ENCODE data around the gene GRAMD4. TPM values are rescaled to one million over a fixed set of nuclear protein-coding genes. Genes with fewer than 3 reads are reported as not detected.
"Not testable (repeated sequence)": the region's sequence is repeated elsewhere in the genome, so short reads cannot be mapped to it uniquely, and the experiment has no call there.

GRAMD4 gene
- total RNA-seq, 2 donors from 2014 or later, result 118 to 141 TPM

GRCh38 chr22:46617986-46618647, 2.1 kb upstream of the GRAMD4 start:
- Histone ChIP-seq H3K27ac (no peak overlapping the region), H3K9me3 (no peaks in the 10 kb centered on the region), H3K27me3 (no peaks in the 10 kb centered on the region), H3K4me1 (peaks cover 6% of the 10 kb centered on the region), H3K4me3 (no peak overlapping the region), H3K36me3 (no peaks in the 10 kb centered on the region), H3K9ac (ENCODE audit: low read depth in 2 of 2, low read length in 2 of 2) (no peak overlapping the region)
- DNase-seq, result no peak
- TF ChIP-seq, protein P1, sequence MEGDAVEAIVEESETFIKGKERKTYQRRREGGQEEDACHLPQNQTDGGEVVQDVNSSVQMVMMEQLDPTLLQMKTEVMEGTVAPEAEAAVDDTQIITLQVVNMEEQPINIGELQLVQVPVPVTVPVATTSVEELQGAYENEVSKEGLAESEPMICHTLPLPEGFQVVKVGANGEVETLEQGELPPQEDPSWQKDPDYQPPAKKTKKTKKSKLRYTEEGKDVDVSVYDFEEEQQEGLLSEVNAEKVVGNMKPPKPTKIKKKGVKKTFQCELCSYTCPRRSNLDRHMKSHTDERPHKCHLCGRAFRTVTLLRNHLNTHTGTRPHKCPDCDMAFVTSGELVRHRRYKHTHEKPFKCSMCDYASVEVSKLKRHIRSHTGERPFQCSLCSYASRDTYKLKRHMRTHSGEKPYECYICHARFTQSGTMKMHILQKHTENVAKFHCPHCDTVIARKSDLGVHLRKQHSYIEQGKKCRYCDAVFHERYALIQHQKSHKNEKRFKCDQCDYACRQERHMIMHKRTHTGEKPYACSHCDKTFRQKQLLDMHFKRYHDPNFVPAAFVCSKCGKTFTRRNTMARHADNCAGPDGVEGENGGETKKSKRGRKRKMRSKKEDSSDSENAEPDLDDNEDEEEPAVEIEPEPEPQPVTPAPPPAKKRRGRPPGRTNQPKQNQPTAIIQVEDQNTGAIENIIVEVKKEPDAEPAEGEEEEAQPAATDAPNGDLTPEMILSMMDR (IDR thresholded peaks at IDR 0.05), result no peak
- intact Hi-C loops (cut with DNase I), result loop anchor here (10.0 kb wide), 1 partner anchor 53 kb away; no protein-coding TSS in a partner anchor

DNA sequence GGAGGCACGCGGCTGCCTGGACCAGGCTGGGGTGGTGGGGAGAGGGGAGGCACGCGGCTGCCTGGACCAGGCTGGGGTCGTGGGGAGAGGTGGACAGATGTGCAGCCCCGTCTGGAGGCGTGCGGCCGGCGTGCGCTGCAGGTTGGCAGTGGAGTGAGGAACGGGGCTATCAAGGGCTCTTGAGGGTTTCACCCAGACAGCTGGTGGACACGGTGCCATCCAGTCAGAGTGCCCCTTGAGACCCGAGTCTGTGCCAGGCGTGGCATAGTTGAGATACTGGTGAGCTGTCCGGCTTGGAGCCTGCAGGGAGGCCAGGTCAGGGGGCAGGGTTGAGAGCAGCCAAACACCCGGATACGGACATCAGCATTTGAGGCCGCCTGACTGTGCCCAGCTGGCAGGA, 1.5 kb upstream of the GRAMD4 start:
- Histone ChIP-seq H3K9ac (ENCODE audit: low read depth in 2 of 2, low read length in 2 of 2) (no peak overlapping the region), H3K36me3 (no peaks in the 10 kb centered on the region), H3K4me3 (no peak overlapping the region), H3K27me3 (no peaks in the 10 kb centered on the region), H3K9me3 (no peaks in the 10 kb centered on the region), H3K27ac (no peak overlapping the region), H3K4me1 (peaks cover 3% of the 10 kb centered on the region)
- TF ChIP-seq, protein P1 (IDR thresholded peaks at IDR 0.05), result no peak
- intact Hi-C loops (cut with DNase I), result loop anchor here (10.0 kb wide), 1 partner anchor 54 kb away; no protein-coding TSS in a partner anchor
- DNase-seq, result no peak

- Histone ChIP-seq H3K27ac (peak overlapping the region; percentile 17), H3K27me3 (no peaks in the 10 kb centered on the region), H3K36me3 (no peaks in the 10 kb centered on the region), H3K4me3 (no peak overlapping the region), H3K9me3 (no peaks in the 10 kb centered on the region), H3K4me1 (peaks cover 3% of the 10 kb centered on the region), H3K9ac (ENCODE audit: low read depth in 2 of 2, low read length in 2 of 2) (no peak overlapping the region)
- intact Hi-C loops (cut with DNase I), result loop anchor here (10.0 kb wide), 1 partner anchor 55 kb away; no protein-coding TSS in a partner anchor
- TF ChIP-seq, protein P1 (IDR thresholded peaks at IDR 0.05), result no peak
- no peak for DNase-seq
Observed at GRCh38 chr22:46619240-46619829, 851 bp upstream of the GRAMD4 start.

- H3K9ac ChIP-seq (ENCODE audit: low read depth in 2 of 2, low read length in 2 of 2), result no peak overlapping the region
- H3K4me3 ChIP-seq, result no peak overlapping the region
- TF ChIP-seq, protein P1 (IDR thresholded peaks at IDR 0.05), result no peak
- H3K36me3 ChIP-seq, result no peaks in the 10 kb centered on the region
- DNase-seq, result no peak
- peaks cover 3% of the 10 kb centered on the region for H3K4me1 ChIP-seq
- no peak overlapping the region for H3K27ac ChIP-seq
- no peaks in the 10 kb centered on the region for H3K9me3 ChIP-seq
- intact Hi-C loops (cut with DNase I), result no loop called here
- H3K27me3 ChIP-seq, result no peaks in the 10 kb centered on the region
Observed at GRCh38 chr22:46620588-46621242, 529 bp downstream of the GRAMD4 start.

DNA sequence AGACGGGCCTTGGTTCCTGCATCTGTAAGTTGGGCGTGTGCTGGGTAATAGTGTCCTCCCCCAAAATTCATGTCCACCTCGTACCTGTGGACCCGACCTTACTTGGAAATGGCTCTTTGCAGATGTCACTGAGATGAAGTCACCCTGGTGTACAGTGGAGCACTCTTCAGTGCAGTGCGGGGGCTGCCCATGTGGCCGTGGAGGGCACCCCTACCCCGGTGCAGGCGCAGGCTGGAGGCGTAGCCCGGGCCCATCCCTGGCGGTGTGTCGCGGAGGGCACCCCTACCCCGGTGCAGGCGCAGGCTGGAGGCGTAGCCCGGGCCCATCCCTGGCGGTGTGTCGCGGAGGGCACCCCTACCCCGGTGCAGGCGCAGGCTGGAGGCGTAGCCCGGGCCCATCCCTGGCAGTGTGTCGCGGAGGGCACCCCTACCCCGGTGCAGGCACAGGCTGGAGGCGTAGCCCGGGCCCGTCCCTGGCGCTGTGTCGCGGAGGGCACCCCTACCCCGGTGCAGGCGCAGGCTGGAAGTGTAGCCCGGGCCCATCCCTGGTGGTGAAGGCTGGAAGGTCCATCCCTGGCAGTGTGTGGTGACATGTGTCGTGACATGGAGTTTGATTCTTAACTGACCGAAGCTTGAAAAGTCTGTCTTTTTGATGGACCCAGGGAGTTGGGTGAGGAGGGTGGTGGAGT, 1.2 kb downstream of the GRAMD4 start:
- H3K9me3 ChIP-seq; H3K36me3 ChIP-seq; H3K4me1 ChIP-seq; DNase-seq; H3K27me3 ChIP-seq; H3K4me3 ChIP-seq; H3K27ac ChIP-seq; H3K9ac ChIP-seq (ENCODE audit: low read depth in 2 of 2, low read length in 2 of 2); intact Hi-C loops (cut with DNase I): not testable (repeated sequence)
